ENCODE measurements around the gene MYO19. TPM values are rescaled to one million over a fixed set of nuclear protein-coding genes. Genes with fewer than 3 reads are reported as not detected.
A peak's percentile ranks its signal among the peaks of the same experiment; 100 is the strongest.

MYO19 gene
- total and polyA plus RNA-seq, 9 of the 15 experiments (the other 6 are each of a cell fraction or from before 2014, with no cell fraction given): 21.6 to 176 (median 129) TPM

GRCh38 chr17:36545077-36545464 is 10.4 kb upstream of the MYO19 start (continued):
- TF ChIP-seq ZNF217 (CRISPR knock-in tag; IDR thresholded peaks at IDR 0.05) (no peak), NCOA1 (IDR thresholded peaks at IDR 0.05; ENCODE audit: low read depth) (peak; percentile 28; the same call in 1 of the 2 replicates)

- Histone ChIP-seq H2AFZ (ENCODE audit: low read depth, low read length) (peak within 1 kb of the TSS; percentile 84), H3K9me3 (replicated peaks; ENCODE audit: control insufficient read depth, insufficient read depth, low read depth, low read length) (no peaks in the 10 kb centered on the region), H3K4me3 (peak within 1 kb of the TSS; percentile 85), H3K36me3 (ENCODE audit: control insufficient read depth, insufficient read depth, low read length) (peaks cover 41% of the 10 kb centered on the region), H3K27me3 (ENCODE audit: control insufficient read depth in 2 of 2, insufficient read depth in 2 of 2, low read length in 2 of 2) (no peaks in the 10 kb centered on the region), H3K79me2 (ENCODE audit: control insufficient read depth, insufficient read depth, low read length) (peaks cover 72% of the 10 kb centered on the region), H3K9me1 (ENCODE audit: control insufficient read depth, insufficient read depth, low read length) (no peaks in the 10 kb centered on the region), H3K4me2 (ENCODE audit: insufficient read depth, low read length) (peak within 1 kb of the TSS; percentile 96), H4K20me1 (replicated peaks; ENCODE audit: control insufficient read depth, insufficient read depth, low read length) (peaks cover 4% of the 10 kb centered on the region; the same call in 1 of the 2 replicates), H3K9ac (ENCODE audit: insufficient read depth in 1 of 2, low read depth in 2 of 2, low read length in 2 of 2) (peak within 1 kb of the TSS; percentile 98 to 100), H3K4me1 (replicated peaks in 1 of 2; ENCODE audit: control insufficient read depth in 2 of 2, insufficient read depth in 2 of 2, low read length in 2 of 2) (peaks cover 14 to 25% of the 10 kb centered on the region in 2 experiments; a peak in 4 of 5 replicates), H3K27ac (ENCODE audit: extremely low read depth, low read depth, low read length) (peak within 1 kb of the TSS; percentile 99)
- WGBS (ENCODE audit: insufficient coverage, low coverage, missing lambda C conversion rate): under 1% methylated on average over 38 of the region's 71 CpGs
- intact Hi-C loops (cut with micrococcal nuclease): loop anchor here (2.0 to 10.0 kb wide), 3 partner anchors 46 to 180 kb away; partner anchors contain the start of genes DHRS11 and MRM1
- FAIRE-seq (no peak), ATAC-seq (peak; percentile 77), DNase-seq (ENCODE audit: extremely low read depth in 1 of 4, low spot score in 3 of 4) (peak; percentile 89 to 96 (median 92))
- ChIA-PET POLR2A (interaction anchor here (0.6 to 3.9 kb wide), 8 partner anchors 10 to 623 kb away, joined by 3 to 72 read pairs (median 4); partner anchors contain the start of genes MYO19 and PIGW), CTCF (ENCODE audit: low intra/inter-chr PET ratio) (no interaction called here)
- BruUV-seq (replicated peaks): TSS peak; percentile 80
- in situ Hi-C loops (cut with MboI): loop anchor here (5.0 kb wide), 1 partner anchor 48 kb away; the partner anchor contains the start of gene DHRS11
- TF ChIP-seq PHB2 (IDR thresholded peaks at IDR 0.05; ENCODE audit: low read depth) (no peak), MCM7 (IDR thresholded peaks at IDR 0.05) (no peak), HES1 (IDR thresholded peaks at IDR 0.05; ENCODE audit: low read depth) (no peak), THRA (IDR thresholded peaks at IDR 0.05) (no peak), NFE2 (IDR thresholded peaks at IDR 0.05; ENCODE audit: low read depth) (no peak), U2AF2 (optimal IDR thresholded peaks at IDR 0.05; ENCODE audit: low read depth, low read length) (no peak), SP1 (CRISPR knock-in tag; IDR thresholded peaks at IDR 0.05) (0 out of 2 replicates have a peak, but pooled peaks have one; percentile 60), ZNF384 (IDR thresholded peaks at IDR 0.05; ENCODE audit: low read depth, low read length) (no peak), ZNF3 (CRISPR knock-in tag; IDR thresholded peaks at IDR 0.05) (no peak), FOS (IDR thresholded peaks at IDR 0.05; ENCODE audit: extremely low read depth, insufficient read length) (no peak), EZH2 (IDR thresholded peaks at IDR 0.05; ENCODE audit: borderline replicate concordance, low read depth, low read length) (no peak), YY1 (IDR thresholded peaks at IDR 0.05; ENCODE audit: borderline replicate concordance in 1 of 3, control insufficient read depth in 1 of 3, extremely low read depth in 1 of 3, insufficient read depth in 3 of 3, insufficient read length in 1 of 3, insufficient replicate concordance in 2 of 3, low read depth in 1 of 3, low read length in 2 of 3) (no peak), FUS (optimal IDR thresholded peaks at IDR 0.05; ENCODE audit: low read depth, low read length) (no peak), TARDBP (IDR thresholded peaks at IDR 0.05) (0 out of 2 replicates have a peak, but pooled peaks have one; percentile 60), ZFP30 (CRISPR knock-in tag; IDR thresholded peaks at IDR 0.05; ENCODE audit: borderline replicate concordance) (no peak), TRIM24 (IDR thresholded peaks at IDR 0.05) (peak in 1 of 2 experiments; percentile 54; a peak in 1 of 4 replicates)
These were observed 9.8 kb upstream of the MYO19 start, which contains the start of gene GGNBP2 for GRCh38 chr17:36544307-36545076. Gene GGNBP2, plus strand, starts transcription at chr17:36544919. Its CDS starts 806 bp downstream, at chr17:36545725.

Data from K562 (cell line).